ENCODE results near the gene SLC31A2.

GRCh38 chr9:113184539-113184938 lies 33.7 kb downstream of the SLC31A2 start:
- TF ChIP-seq CTCF (IDR thresholded peaks at IDR 0.05; ENCODE audit: insufficient read depth, low read length, poor library complexity, severe bottlenecking) (no peak), EZH2phosphoT487 (conservative IDR thresholded peaks at IDR 0.05; ENCODE audit: low read length) (no peak)

All from SU-DHL-6 (cell line).